HepG2 (cell line): ENCODE results near the gene PPOX. TPM values are rescaled to one million over a fixed set of nuclear protein-coding genes. Genes with fewer than 3 reads are reported as not detected.

ENCODE experiments used
- AKAP8 ChIP-seq: sonication (generic); formaldehyde crosslinking; IDR thresholded peaks from 2 replicates; pipeline ENCODE4 v1.5.1; 2020; ENCODE audit warnings: mild to moderate bottlenecking, missing genetic modification reagents
- HIVEP1 ChIP-seq: sonication (generic); formaldehyde crosslinking; IDR thresholded peaks from 2 replicates; pipeline ENCODE4 v1.4.0; 2020; ENCODE audit warnings: mild to moderate bottlenecking, missing genetic modification reagents
- HNF4A ChIP-seq: sonication (generic); formaldehyde crosslinking; IDR thresholded peaks from 2 replicates; pipeline ENCODE4 v1.4.0; 2020; ENCODE audit warnings: missing genetic modification reagents
- LCORL ChIP-seq, 2 experiments: fragments of 450-650 bp in 1 of 2; sonication (generic) in 1 of 2; formaldehyde crosslinking in 1 of 2; IDR thresholded peaks; 2 replicates each; pipeline versions ENCODE4 v1.5.0 to v1.6.1; 2017 to 2020; ENCODE audit warnings: antibody characterized with exemption in 1 of 2, missing genetic modification reagents in 1 of 2
- MTA1 ChIP-seq: sonication (generic); formaldehyde crosslinking; IDR thresholded peaks from 2 replicates; pipeline ENCODE4 v1.4.0; 2020; ENCODE audit warnings: missing genetic modification reagents, mild to moderate bottlenecking, borderline replicate concordance
- RBM22 ChIP-seq: fragments of 200-400 bp; formaldehyde crosslinking; optimal IDR thresholded peaks from 2 replicates; pipeline ENCODE3; 2017; ENCODE audit warnings: mild to moderate bottlenecking, low read length, moderate library complexity
- SOX6 ChIP-seq, 2 experiments: fragments of 450-650 bp in 1 of 2; sonication (generic) in 1 of 2; formaldehyde crosslinking in 1 of 2; IDR thresholded peaks; 2 replicates each; pipeline versions ENCODE4 v1.4.0 to v1.6.1; 2017 to 2020; ENCODE audit warnings: antibody characterized with exemption in 1 of 2, mild to moderate bottlenecking in 1 of 2, missing genetic modification reagents in 1 of 2
- SP1 ChIP-seq, 2 experiments: fragments of 450-650 bp in 1 of 2; sonication (generic) in 1 of 2; formaldehyde crosslinking in 1 of 2; IDR thresholded peaks; 2 replicates each; pipeline versions ENCODE4 v1.4.0 to v1.6.1; 2016 to 2020; ENCODE audit warnings: missing genetic modification reagents in 1 of 2
- SUZ12 ChIP-seq: fragments of 150-350 bp; IDR thresholded peaks from 2 replicates; pipeline ENCODE4 v1.6.1; 2014; ENCODE audit warnings: low read depth, low read length
- TP53 ChIP-seq: sonication (generic); formaldehyde crosslinking; conservative IDR thresholded peaks from 2 replicates; pipeline ENCODE4 v1.4.0; 2020; ENCODE audit warnings: missing genetic modification reagents
- ZBTB20 ChIP-seq: sonication (generic); formaldehyde crosslinking; IDR thresholded peaks from 2 replicates; pipeline ENCODE4 v1.8.1; 2023; ENCODE audit warnings: missing genetic modification reagents, low read depth, mild to moderate bottlenecking, borderline replicate concordance
- ZNF335 ChIP-seq: sonication (generic); formaldehyde crosslinking; IDR thresholded peaks from 2 replicates; pipeline ENCODE4 v1.4.0; 2020; ENCODE audit warnings: missing genetic modification reagents
- ZNF441 ChIP-seq: sonication (generic); formaldehyde crosslinking; IDR thresholded peaks from 2 replicates; pipeline ENCODE4 v1.7.0; 2021; ENCODE audit warnings: missing genetic modification reagents, borderline replicate concordance
- ZNF557 ChIP-seq: sonication (generic); formaldehyde crosslinking; IDR thresholded peaks from 2 replicates; pipeline ENCODE4 v1.4.0; 2020; ENCODE audit warnings: missing genetic modification reagents
- ZNF660 ChIP-seq: sonication (generic); formaldehyde crosslinking; IDR thresholded peaks from 2 replicates; pipeline ENCODE4 v1.5.1; 2020; ENCODE audit warnings: mild to moderate bottlenecking, low read depth, missing genetic modification reagents, borderline replicate concordance
- ZNF747 ChIP-seq: sonication (generic); formaldehyde crosslinking; IDR thresholded peaks from 2 replicates; pipeline ENCODE4 v1.8.1; 2023; ENCODE audit warnings: missing genetic modification reagents, mild to moderate bottlenecking, borderline replicate concordance
- ZNF777 ChIP-seq: sonication (generic); formaldehyde crosslinking; IDR thresholded peaks from 2 replicates; pipeline ENCODE4 v1.4.0; 2020; ENCODE audit warnings: missing genetic modification reagents
- polyA plus RNA-seq, 8 experiments: library from polyadenylated mRNA; depleted of rRNA in 3 of 8; stranded (reverse) in 7 of 8; unstranded in 1 of 8; fragments of >200 nt; fragmentation: Illumina TruSeq in 4 of 8; extraction: Trizol in 4 of 8; gene quantifications; 2 replicates each; pipeline versions ENCODE4 v1.2.1 to v1.2.3, GENCODE V29; 2011 to 2016; ENCODE audit warnings: low read depth in 4 of 8, missing spikeins in 1 of 8, mixed read lengths in 1 of 8; ENCODE audit not compliant: insufficient read depth in 1 of 8
- total RNA-seq, 5 experiments: library from RNA; depleted of rRNA; stranded (reverse); fragments of >200 nt; fragmentation: Illumina TruSeq; extraction: Trizol; gene quantifications; 2 replicates each; pipeline ENCODE4 v1.2.3, GENCODE V29; 2016; ENCODE audit warnings: low read depth in 1 of 5
- TF ChIP-seq, protein P1 (sequence below): sonication (generic); formaldehyde crosslinking; IDR thresholded peaks from 2 replicates; pipeline ENCODE4 v1.5.0; 2020; ENCODE audit warnings: mild to moderate bottlenecking, missing genetic modification reagents
- TF ChIP-seq, protein P2 (sequence below): sonication (generic); formaldehyde crosslinking; IDR thresholded peaks from 2 replicates; pipeline ENCODE4 v1.8.0; 2022; ENCODE audit warnings: mild to moderate bottlenecking, missing genetic modification reagents; ENCODE audit not compliant: insufficient replicate concordance
- TF ChIP-seq, protein P3 (sequence below): IDR thresholded peaks from 2 replicates; pipeline ENCODE4 v1.6.1; 2016; ENCODE audit warnings: mild to moderate bottlenecking, missing biosample characterization, missing genetic modification reagents
- TF ChIP-seq, protein P4 (sequence below): sonication (generic); formaldehyde crosslinking; IDR thresholded peaks from 2 replicates; pipeline ENCODE4; 2020; ENCODE audit warnings: missing genetic modification reagents, mild to moderate bottlenecking, borderline replicate concordance

Gene PPOX
- total and polyA plus RNA-seq, 2 of the 13 experiments (the other 11 are each of a cell fraction or from before 2014, with no cell fraction given), result 15.5 to 27.7 TPM

DNA sequence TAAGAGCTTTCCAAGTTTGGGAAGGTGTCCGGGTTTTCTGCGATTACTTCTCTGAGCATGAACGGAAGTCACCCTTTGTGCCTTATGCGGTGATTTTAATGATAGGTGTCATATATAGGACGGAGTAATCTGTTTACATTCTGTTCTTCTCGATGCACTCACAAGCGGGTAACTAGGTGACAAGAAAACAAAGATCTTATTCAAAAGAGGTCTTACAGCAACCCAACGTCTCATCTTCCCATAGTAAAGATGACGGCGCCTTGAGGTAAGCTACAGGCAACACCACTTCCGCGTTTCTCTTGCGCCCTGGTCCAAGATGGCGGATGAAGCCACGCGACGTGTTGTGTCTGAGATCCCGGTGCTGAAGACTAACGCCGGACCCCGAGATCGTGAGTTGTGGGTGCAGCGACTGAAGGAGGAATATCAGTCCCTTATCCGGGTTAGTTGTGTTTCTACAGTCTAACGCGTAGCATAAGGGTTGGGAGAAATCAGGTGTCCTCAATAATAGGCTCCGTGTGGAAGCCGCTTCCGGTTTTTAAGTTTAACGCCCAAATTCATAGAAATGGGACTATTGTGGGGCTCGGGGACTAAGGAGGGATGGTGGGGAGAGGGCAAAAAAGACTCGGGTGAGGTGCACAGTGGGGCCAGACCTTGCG, 12.4 kb upstream of the PPOX start, which contains the start of gene UFC1 (continued):
- TF ChIP-seq HNF4A (no peak), ZNF557 (no peak), HIVEP1 (CRISPR knock-in tag) (no peak), SOX6 (IDR thresholded peaks at IDR 0.05) (no peak), SOX6 (CRISPR knock-in tag; IDR thresholded peaks at IDR 0.05) (peak; percentile 28; the same call in 1 of the 2 replicates), LCORL (IDR thresholded peaks at IDR 0.05) (peak; percentile 36; the same call in 1 of the 2 replicates), LCORL (CRISPR knock-in tag; IDR thresholded peaks at IDR 0.05) (peak; percentile 61), ZNF441 (no peak; the same call in 1 of the 2 replicates), ZNF777 (CRISPR knock-in tag) (no peak), ZNF660 (CRISPR knock-in tag) (no peak), SUZ12 (no peak), SP1 (IDR thresholded peaks at IDR 0.05) (no peak), SP1 (CRISPR knock-in tag; IDR thresholded peaks at IDR 0.05) (peak; percentile 52; the same call in 1 of the 2 replicates), TP53 (CRISPR knock-in tag) (no peak), RBM22 (peak; percentile 82), MTA1 (CRISPR knock-in tag) (0 out of 2 replicates have a peak, but pooled peaks have one; percentile 32), ZNF335 (peak; percentile 64; the same call in 1 of the 2 replicates), ZNF747 (CRISPR knock-in tag) (peak; percentile 48; the same call in 1 of the 2 replicates), AKAP8 (CRISPR knock-in tag) (no peak), ZBTB20 (CRISPR knock-in tag) (peak; percentile 68; the same call in 1 of the 2 replicates)
- TF ChIP-seq, protein P1, sequence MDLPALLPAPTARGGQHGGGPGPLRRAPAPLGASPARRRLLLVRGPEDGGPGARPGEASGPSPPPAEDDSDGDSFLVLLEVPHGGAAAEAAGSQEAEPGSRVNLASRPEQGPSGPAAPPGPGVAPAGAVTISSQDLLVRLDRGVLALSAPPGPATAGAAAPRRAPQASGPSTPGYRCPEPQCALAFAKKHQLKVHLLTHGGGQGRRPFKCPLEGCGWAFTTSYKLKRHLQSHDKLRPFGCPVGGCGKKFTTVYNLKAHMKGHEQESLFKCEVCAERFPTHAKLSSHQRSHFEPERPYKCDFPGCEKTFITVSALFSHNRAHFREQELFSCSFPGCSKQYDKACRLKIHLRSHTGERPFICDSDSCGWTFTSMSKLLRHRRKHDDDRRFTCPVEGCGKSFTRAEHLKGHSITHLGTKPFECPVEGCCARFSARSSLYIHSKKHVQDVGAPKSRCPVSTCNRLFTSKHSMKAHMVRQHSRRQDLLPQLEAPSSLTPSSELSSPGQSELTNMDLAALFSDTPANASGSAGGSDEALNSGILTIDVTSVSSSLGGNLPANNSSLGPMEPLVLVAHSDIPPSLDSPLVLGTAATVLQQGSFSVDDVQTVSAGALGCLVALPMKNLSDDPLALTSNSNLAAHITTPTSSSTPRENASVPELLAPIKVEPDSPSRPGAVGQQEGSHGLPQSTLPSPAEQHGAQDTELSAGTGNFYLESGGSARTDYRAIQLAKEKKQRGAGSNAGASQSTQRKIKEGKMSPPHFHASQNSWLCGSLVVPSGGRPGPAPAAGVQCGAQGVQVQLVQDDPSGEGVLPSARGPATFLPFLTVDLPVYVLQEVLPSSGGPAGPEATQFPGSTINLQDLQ (CRISPR knock-in tag), result peak; percentile 62; the same call in 1 of the 2 replicates
- TF ChIP-seq, protein P2, sequence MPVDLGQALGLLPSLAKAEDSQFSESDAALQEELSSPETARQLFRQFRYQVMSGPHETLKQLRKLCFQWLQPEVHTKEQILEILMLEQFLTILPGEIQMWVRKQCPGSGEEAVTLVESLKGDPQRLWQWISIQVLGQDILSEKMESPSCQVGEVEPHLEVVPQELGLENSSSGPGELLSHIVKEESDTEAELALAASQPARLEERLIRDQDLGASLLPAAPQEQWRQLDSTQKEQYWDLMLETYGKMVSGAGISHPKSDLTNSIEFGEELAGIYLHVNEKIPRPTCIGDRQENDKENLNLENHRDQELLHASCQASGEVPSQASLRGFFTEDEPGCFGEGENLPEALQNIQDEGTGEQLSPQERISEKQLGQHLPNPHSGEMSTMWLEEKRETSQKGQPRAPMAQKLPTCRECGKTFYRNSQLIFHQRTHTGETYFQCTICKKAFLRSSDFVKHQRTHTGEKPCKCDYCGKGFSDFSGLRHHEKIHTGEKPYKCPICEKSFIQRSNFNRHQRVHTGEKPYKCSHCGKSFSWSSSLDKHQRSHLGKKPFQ, result no peak
- TF ChIP-seq, protein P3, sequence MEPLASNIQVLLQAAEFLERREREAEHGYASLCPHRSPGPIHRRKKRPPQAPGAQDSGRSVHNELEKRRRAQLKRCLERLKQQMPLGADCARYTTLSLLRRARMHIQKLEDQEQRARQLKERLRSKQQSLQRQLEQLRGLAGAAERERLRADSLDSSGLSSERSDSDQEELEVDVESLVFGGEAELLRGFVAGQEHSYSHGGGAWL, result no peak; the same call in 1 of the 2 replicates
- TF ChIP-seq, protein P4, sequence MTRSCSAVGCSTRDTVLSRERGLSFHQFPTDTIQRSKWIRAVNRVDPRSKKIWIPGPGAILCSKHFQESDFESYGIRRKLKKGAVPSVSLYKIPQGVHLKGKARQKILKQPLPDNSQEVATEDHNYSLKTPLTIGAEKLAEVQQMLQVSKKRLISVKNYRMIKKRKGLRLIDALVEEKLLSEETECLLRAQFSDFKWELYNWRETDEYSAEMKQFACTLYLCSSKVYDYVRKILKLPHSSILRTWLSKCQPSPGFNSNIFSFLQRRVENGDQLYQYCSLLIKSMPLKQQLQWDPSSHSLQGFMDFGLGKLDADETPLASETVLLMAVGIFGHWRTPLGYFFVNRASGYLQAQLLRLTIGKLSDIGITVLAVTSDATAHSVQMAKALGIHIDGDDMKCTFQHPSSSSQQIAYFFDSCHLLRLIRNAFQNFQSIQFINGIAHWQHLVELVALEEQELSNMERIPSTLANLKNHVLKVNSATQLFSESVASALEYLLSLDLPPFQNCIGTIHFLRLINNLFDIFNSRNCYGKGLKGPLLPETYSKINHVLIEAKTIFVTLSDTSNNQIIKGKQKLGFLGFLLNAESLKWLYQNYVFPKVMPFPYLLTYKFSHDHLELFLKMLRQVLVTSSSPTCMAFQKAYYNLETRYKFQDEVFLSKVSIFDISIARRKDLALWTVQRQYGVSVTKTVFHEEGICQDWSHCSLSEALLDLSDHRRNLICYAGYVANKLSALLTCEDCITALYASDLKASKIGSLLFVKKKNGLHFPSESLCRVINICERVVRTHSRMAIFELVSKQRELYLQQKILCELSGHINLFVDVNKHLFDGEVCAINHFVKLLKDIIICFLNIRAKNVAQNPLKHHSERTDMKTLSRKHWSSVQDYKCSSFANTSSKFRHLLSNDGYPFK (CRISPR knock-in tag), result peak; percentile 87; the same call in 1 of the 2 replicates
